ENCODE measurements around the gene CCL17.
A peak's percentile ranks its signal among the peaks of the same experiment; 100 is the strongest.

CCL17 gene

DNA sequence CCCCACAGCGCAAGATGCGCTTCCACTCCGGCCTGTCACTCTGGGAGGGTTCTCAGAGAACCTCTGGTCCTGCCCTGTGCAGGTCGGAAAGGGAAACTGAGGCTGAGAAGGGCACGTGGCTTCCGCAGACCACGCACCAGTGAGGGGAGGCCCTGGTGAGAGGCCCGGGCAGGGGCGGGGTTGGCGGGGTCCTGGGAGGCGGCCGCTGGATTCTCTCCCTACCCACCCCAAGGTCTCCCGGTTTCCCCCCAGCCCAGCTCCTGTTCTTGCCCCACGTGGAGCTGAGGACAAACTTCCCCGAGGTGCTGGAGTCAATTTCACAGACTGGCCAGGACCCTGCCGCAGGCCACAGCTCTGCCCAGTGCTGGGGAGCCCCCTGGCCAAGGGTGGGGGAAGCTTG, 11.5 kb downstream of the CCL17 start:
- TF ChIP-seq, protein P1, sequence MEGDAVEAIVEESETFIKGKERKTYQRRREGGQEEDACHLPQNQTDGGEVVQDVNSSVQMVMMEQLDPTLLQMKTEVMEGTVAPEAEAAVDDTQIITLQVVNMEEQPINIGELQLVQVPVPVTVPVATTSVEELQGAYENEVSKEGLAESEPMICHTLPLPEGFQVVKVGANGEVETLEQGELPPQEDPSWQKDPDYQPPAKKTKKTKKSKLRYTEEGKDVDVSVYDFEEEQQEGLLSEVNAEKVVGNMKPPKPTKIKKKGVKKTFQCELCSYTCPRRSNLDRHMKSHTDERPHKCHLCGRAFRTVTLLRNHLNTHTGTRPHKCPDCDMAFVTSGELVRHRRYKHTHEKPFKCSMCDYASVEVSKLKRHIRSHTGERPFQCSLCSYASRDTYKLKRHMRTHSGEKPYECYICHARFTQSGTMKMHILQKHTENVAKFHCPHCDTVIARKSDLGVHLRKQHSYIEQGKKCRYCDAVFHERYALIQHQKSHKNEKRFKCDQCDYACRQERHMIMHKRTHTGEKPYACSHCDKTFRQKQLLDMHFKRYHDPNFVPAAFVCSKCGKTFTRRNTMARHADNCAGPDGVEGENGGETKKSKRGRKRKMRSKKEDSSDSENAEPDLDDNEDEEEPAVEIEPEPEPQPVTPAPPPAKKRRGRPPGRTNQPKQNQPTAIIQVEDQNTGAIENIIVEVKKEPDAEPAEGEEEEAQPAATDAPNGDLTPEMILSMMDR (conservative IDR thresholded peaks at IDR 0.05), result no peak
- no peak overlapping the region for H3K27ac ChIP-seq

DNA sequence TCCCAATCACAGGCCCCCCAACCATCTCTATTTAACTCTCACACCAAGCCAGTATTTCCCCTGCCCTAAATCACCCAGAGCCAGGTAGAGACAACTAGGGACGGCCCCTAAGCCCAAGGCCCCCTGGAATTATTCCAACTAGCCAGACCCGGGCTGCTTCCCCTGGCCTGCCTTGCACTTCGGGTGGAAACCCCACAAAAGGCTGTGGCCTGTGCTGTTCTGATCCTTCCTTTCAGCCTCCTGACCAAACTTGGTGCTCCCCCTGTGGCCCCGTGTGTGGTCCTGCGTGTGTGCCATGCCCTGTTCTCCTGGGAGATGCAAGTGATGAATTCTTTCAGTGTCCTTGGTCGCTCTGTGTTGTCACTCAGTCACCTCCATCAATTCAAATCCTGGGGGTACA, 14.9 kb downstream of the CCL17 start:
- TF ChIP-seq, protein P1 (conservative IDR thresholded peaks at IDR 0.05), result no peak
- H3K27ac ChIP-seq, result peak overlapping the region; percentile 70

DNA sequence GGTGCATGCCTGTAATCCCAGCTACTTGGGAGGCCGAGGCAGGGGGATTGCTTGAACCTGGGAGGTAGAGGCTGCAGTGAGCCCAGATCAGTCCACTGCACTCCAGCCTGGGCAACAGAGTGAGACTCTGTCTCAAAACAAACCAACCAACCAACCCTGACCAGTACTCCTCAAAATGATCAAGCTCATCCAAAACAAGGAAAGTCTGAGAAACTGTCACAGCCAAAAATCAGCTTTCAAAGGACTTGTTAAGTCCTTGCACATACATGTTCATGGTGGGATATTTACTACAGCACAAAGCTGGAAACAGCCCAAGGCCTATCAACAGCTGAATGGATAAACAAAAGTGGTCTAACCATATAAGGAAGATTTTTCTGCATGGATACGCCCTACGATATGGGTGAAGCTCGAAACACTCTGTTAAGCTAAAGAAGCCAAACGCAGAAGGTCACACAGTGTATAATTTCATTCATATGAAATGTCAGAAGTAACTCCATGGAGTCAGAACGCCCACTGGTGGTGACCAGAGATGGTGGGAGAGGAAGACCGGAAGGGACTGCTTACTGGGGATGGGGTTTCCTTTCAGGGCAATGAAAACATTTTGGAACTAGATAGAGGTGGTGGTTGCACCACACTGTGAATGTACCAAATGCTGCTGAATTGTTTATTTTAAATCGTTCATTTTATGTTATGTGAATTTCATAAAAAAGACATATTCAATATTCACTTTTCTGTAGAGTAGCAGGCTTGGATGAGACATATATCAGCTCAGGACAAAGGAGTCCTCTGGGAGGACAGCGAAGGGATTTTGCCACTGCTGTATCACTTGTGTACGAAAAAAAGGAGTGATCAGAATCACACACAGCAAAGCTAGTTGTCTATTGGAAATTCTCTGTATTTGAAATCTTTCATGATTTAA, 17.7 kb downstream of the CCL17 start:
- H3K27ac ChIP-seq, result no peak overlapping the region
- TF ChIP-seq, protein P1 (conservative IDR thresholded peaks at IDR 0.05), result peak; percentile 75

DNA sequence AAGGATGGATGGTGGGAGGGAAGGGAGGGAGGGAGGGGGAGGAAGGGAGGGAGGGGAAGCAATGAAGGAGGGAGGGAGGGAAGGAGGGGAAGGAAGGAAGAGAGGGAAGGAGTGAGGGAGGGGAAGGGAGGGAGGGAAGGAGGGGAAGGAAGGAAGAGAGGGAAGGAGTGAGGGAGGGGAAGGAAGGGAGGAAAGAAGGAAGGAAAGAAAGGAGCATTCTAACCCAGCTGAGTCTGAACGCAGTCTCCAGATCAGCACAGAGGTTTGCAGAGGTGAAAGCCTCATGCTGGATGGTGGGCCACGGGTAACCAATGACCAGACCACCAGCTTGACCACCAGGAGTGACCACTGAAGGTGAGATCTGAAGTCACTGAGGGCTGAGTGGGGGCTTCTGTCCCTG, 18.6 kb downstream of the CCL17 start:
- no peak overlapping the region for H3K27ac ChIP-seq
- TF ChIP-seq, protein P1 (conservative IDR thresholded peaks at IDR 0.05), result no peak

DNA sequence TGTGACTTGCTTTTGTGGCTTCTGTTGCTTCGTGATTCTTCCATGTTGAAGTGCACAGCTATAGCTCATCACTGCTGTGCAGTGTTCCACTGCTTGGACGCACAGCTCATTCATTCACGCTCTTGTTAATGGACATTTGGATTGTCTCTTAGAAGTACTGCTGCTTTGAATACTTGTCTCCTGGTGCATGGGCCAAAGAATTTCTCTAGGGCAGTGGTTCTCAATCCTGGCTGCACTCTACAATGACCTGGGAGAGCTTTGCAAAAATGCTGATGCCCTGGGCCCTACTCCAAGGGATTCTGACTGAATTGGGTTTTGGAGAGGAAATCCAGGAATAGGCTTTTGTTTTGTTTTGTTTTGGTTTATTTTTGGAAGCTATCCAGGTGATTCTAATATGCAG, 20.0 kb downstream of the CCL17 start:
- no peak overlapping the region for H3K27ac ChIP-seq
- TF ChIP-seq, protein P1 (conservative IDR thresholded peaks at IDR 0.05), result no peak

DNA sequence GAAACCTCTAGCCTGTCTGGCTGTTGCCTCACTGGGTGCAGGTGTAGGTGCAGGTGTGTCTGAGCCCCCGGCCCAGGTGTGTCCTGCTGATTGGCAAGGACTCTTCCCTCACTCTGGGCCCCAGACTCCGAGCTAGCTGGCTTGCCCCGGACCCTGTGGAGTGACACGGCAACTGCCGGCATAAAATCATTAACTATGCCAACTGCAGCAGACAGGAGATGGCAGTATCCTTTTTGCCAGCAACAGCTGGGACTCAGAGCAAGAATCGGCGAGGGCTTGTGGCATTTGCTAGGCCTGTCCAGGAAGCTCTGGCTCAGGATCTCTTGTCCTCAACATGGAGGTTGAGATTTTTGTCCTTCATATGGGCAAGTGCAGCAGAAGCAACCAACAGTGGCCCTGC, 21.8 kb downstream of the CCL17 start:
- TF ChIP-seq, protein P1 (conservative IDR thresholded peaks at IDR 0.05), result no peak
- no peak overlapping the region for H3K27ac ChIP-seq

DNA sequence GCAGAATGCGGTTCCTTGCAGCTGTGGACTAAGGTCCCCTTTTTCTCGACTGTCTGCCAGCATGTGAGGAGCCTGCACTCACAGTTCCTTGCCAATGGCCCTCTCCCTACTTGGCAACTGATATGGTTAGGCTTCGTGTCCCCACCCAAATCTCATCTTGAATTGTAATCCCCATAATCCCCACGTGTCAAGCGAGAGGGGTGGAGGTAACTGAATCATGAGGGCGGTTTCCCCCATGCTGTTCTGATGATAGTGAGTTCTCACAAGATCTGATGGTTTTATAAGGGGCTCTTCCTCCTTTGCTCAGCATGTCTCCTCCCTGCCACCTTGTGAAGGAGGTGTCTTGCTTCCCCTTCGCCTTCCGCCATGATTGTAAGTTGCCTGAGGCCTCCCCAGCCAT, 22.7 kb downstream of the CCL17 start:
- TF ChIP-seq, protein P1 (conservative IDR thresholded peaks at IDR 0.05), result no peak

More for the DNA sequence above, 22.7 kb downstream of the CCL17 start:
- H3K27ac ChIP-seq, result no peak overlapping the region

Measured in VCaP (cell line).